ENCODE results near the gene GABRD.

Gene GABRD

GRCh38 chr1:2080140-2080539 is 61.0 kb downstream of the GABRD start:
- no peak for DNase-seq
